Measurements from ENCODE around the gene MAP7D1. TPM values are rescaled to one million over a fixed set of nuclear protein-coding genes. Genes with fewer than 3 reads are reported as not detected.

Gene MAP7D1
- total RNA-seq, 3 donors from 2014 or later (not counting 1 experiment from before 2014, with no cell fraction given), result 213 to 232 (median 230) TPM

- H3K36me3 Mint-ChIP-seq, result peaks cover 9% of the 10 kb centered on the region
- no peaks in the 10 kb centered on the region for H3K27me3 Mint-ChIP-seq (ENCODE audit: low read depth in 2 of 2)
- WGBS (ENCODE audit: insufficient coverage), result 85% methylated on average over 11 of the region's 11 CpGs
- ATAC-seq (peak in 2 of 3 donors; percentile 44 to 68), DNase-seq (peak in 1 of 2 donors; percentile 34)
- no peaks in the 10 kb centered on the region for H3K9me3 Mint-ChIP-seq
- Histone ChIP-seq H3K9me3 (ENCODE audit: control insufficient read depth, insufficient read depth, low read length) (no peaks in the 10 kb centered on the region), H3K4me1 (ENCODE audit: control insufficient read depth, insufficient read depth, low read length) (peaks cover 8% of the 10 kb centered on the region), H3K27ac (ENCODE audit: low read length) (no peak overlapping the region), H3K4me3 (ENCODE audit: low read length) (no peak overlapping the region), H3K36me3 (ENCODE audit: control insufficient read depth, insufficient read depth, low read length) (peaks cover 91% of the 10 kb centered on the region), H3K27me3 (ENCODE audit: control insufficient read depth, insufficient read depth, low read length) (no peaks in the 10 kb centered on the region)
- peak overlapping the region; percentile 29 to 65 for H3K27ac Mint-ChIP-seq
- H3K4me1 Mint-ChIP-seq, result peaks cover 11 to 21% of the 10 kb centered on the region in 2 donors
- H3K4me3 Mint-ChIP-seq, result no peak overlapping the region
- intact Hi-C loops (cut with micrococcal nuclease), result no loop called here
- no peak for TF ChIP-seq CTCF (IDR thresholded peaks at IDR 0.05)
Measured at GRCh38 chr1:36175137-36176095, 19.5 kb downstream of the MAP7D1 start.

- ATAC-seq, result no peak
- no peak for TF ChIP-seq CTCF (IDR thresholded peaks at IDR 0.05)
- Histone ChIP-seq H3K4me1 (ENCODE audit: control insufficient read depth, insufficient read depth, low read length) (peaks cover 8% of the 10 kb centered on the region), H3K4me3 (ENCODE audit: low read length) (no peak overlapping the region), H3K27ac (ENCODE audit: low read length) (no peak overlapping the region), H3K36me3 (ENCODE audit: control insufficient read depth, insufficient read depth, low read length) (peaks cover 88% of the 10 kb centered on the region), H3K9me3 (ENCODE audit: control insufficient read depth, insufficient read depth, low read length) (no peaks in the 10 kb centered on the region), H3K27me3 (ENCODE audit: control insufficient read depth, insufficient read depth, low read length) (no peaks in the 10 kb centered on the region)
- intact Hi-C loops (cut with micrococcal nuclease), result no loop called here
- H3K27ac Mint-ChIP-seq, result peak overlapping the region in 1 of 2 donors; percentile 29
- H3K4me3 Mint-ChIP-seq, result no peak overlapping the region
- 96% methylated on average over 76 of the region's 76 CpGs for WGBS (ENCODE audit: insufficient coverage)
- no peaks in the 10 kb centered on the region for H3K9me3 Mint-ChIP-seq
- H3K4me1 Mint-ChIP-seq, result peaks cover 6 to 18% of the 10 kb centered on the region in 2 donors
- peaks cover 9% of the 10 kb centered on the region for H3K36me3 Mint-ChIP-seq
- no peak for DNase-seq
- no peaks in the 10 kb centered on the region for H3K27me3 Mint-ChIP-seq (ENCODE audit: low read depth in 2 of 2)
Measured at GRCh38 chr1:36176106-36176949, 20.4 kb downstream of the MAP7D1 start.

GRCh38 chr1:36177589-36178431 is 21.9 kb downstream of the MAP7D1 start:
- no peak for DNase-seq
- intact Hi-C loops (cut with micrococcal nuclease), result no loop called here
- H3K9me3 Mint-ChIP-seq, result no peaks in the 10 kb centered on the region
- H3K4me3 Mint-ChIP-seq, result no peak overlapping the region
- ATAC-seq, result no peak
- H3K4me1 Mint-ChIP-seq, result peaks cover 6 to 18% of the 10 kb centered on the region in 2 donors
- Histone ChIP-seq H3K27me3 (ENCODE audit: control insufficient read depth, insufficient read depth, low read length) (no peaks in the 10 kb centered on the region), H3K27ac (ENCODE audit: low read length) (no peak overlapping the region), H3K36me3 (ENCODE audit: control insufficient read depth, insufficient read depth, low read length) (peaks cover 78% of the 10 kb centered on the region), H3K4me3 (ENCODE audit: low read length) (no peak overlapping the region), H3K9me3 (ENCODE audit: control insufficient read depth, insufficient read depth, low read length) (no peaks in the 10 kb centered on the region), H3K4me1 (ENCODE audit: control insufficient read depth, insufficient read depth, low read length) (peaks cover 8% of the 10 kb centered on the region)
- no peak for TF ChIP-seq CTCF (IDR thresholded peaks at IDR 0.05)
- no peaks in the 10 kb centered on the region for H3K27me3 Mint-ChIP-seq (ENCODE audit: low read depth in 2 of 2)
- H3K36me3 Mint-ChIP-seq, result peaks cover 9% of the 10 kb centered on the region
- WGBS (ENCODE audit: insufficient coverage), result 95% methylated on average over 28 of the region's 33 CpGs
- H3K27ac Mint-ChIP-seq, result peak overlapping the region in 1 of 2 donors; percentile 36
